Measurements from ENCODE around the gene MDFI. TPM values are rescaled to one million over a fixed set of nuclear protein-coding genes. Genes with fewer than 3 reads are reported as not detected.

Gene MDFI
- total RNA-seq, 2 experiments from 2014 or later: not detected

GRCh38 chr6:41678511-41679084, 40.3 kb downstream of the MDFI start:
- Mint-ChIP-seq H3K9me3 (no peaks in the 10 kb centered on the region), H3K4me3 (no peak overlapping the region), H3K27me3 (peaks cover 8% of the 10 kb centered on the region), H3K4me1 (peaks cover 6% of the 10 kb centered on the region), H3K27ac (no peak overlapping the region), H3K36me3 (ENCODE audit: low read depth) (no peaks in the 10 kb centered on the region)
- POLR2A ChIA-PET: interaction anchor here (0.7 kb wide), 1 partner anchor 9 kb away, joined by 3 read pairs; no protein-coding TSS in a partner anchor
- no peak for DNase-seq
- CTCF ChIA-PET: no interaction called here

GRCh38 chr6:41679696-41680095, 41.4 kb downstream of the MDFI start:
- Mint-ChIP-seq H3K4me1 (peaks cover 8% of the 10 kb centered on the region), H3K27ac (no peak overlapping the region), H3K27me3 (peaks cover 8% of the 10 kb centered on the region), H3K36me3 (ENCODE audit: low read depth) (no peaks in the 10 kb centered on the region), H3K4me3 (no peak overlapping the region), H3K9me3 (no peaks in the 10 kb centered on the region)
- no peak for DNase-seq
- CTCF ChIA-PET: interaction anchor here (1.0 kb wide), 1 partner anchor 47 kb away, joined by 3 read pairs; no protein-coding TSS in a partner anchor
- POLR2A ChIA-PET: no interaction called here

- no peak overlapping the region for H3K4me3 Mint-ChIP-seq
- CTCF ChIA-PET: interaction anchor here (0.9 to 2.6 kb wide), 4 partner anchors 54 to 312 kb away, joined by 3 to 21 read pairs (median 8); no protein-coding TSS in a partner anchor
- peaks cover 8% of the 10 kb centered on the region for H3K4me1 Mint-ChIP-seq
- POLR2A ChIA-PET: no interaction called here
- H3K9me3 Mint-ChIP-seq: no peaks in the 10 kb centered on the region
- H3K27me3 Mint-ChIP-seq: peaks cover 8% of the 10 kb centered on the region
- H3K27ac Mint-ChIP-seq: no peak overlapping the region
- DNase-seq: no peak
- H3K36me3 Mint-ChIP-seq (ENCODE audit: low read depth): no peaks in the 10 kb centered on the region
These were observed 42.1 kb downstream of the MDFI start for GRCh38 chr6:41680182-41680965.

- ChIA-PET POLR2A (no interaction called here), CTCF (interaction anchor here (0.8 to 2.6 kb wide), 5 partner anchors 27 to 314 kb away, joined by 3 to 21 read pairs (median 6); partner anchors contain the start of gene TOMM6)
- Mint-ChIP-seq H3K4me3 (no peak overlapping the region), H3K4me1 (peaks cover 8% of the 10 kb centered on the region), H3K27ac (no peak overlapping the region), H3K27me3 (no peaks in the 10 kb centered on the region), H3K36me3 (ENCODE audit: low read depth) (no peaks in the 10 kb centered on the region), H3K9me3 (no peaks in the 10 kb centered on the region)
- DNase-seq: peak; percentile 69
These were observed 43.8 kb downstream of the MDFI start for GRCh38 chr6:41682056-41682477.

GRCh38 chr6:41682497-41683272, 44.4 kb downstream of the MDFI start:
- Mint-ChIP-seq H3K27ac (peak overlapping the region; percentile 35), H3K4me3 (peak overlapping the region; percentile 55), H3K27me3 (no peaks in the 10 kb centered on the region), H3K36me3 (ENCODE audit: low read depth) (no peaks in the 10 kb centered on the region), H3K4me1 (peaks cover 8% of the 10 kb centered on the region), H3K9me3 (no peaks in the 10 kb centered on the region)
- CTCF ChIA-PET: interaction anchor here (0.7 to 3.4 kb wide), 30 partner anchors 7 to 609 kb away, joined by 3 to 28 read pairs (median 3); partner anchors contain the start of gene TOMM6
- POLR2A ChIA-PET: interaction anchor here (1.0 kb wide), 1 partner anchor 23 kb away, joined by 3 read pairs; no protein-coding TSS in a partner anchor
- DNase-seq: no peak

GRCh38 chr6:41683273-41683522, 44.9 kb downstream of the MDFI start:
- peaks cover 8% of the 10 kb centered on the region for H3K4me1 Mint-ChIP-seq

GRCh38 chr6:41683523-41684310, 45.4 kb downstream of the MDFI start:
- peak; percentile 79 for DNase-seq
- POLR2A ChIA-PET: interaction anchor here (1.0 kb wide), 1 partner anchor 22 kb away, joined by 3 read pairs; no protein-coding TSS in a partner anchor
- no peaks in the 10 kb centered on the region for H3K27me3 Mint-ChIP-seq

More at GRCh38 chr6:41683273-41683522, 44.9 kb downstream of the MDFI start:
- no peak for DNase-seq
- H3K9me3 Mint-ChIP-seq: no peaks in the 10 kb centered on the region
- no peaks in the 10 kb centered on the region for H3K36me3 Mint-ChIP-seq (ENCODE audit: low read depth)
- peak overlapping the region; percentile 55 for H3K4me3 Mint-ChIP-seq
- ChIA-PET POLR2A (interaction anchor here (1.0 kb wide), 1 partner anchor 22 kb away, joined by 3 read pairs; no protein-coding TSS in a partner anchor), CTCF (interaction anchor here (0.7 to 3.4 kb wide), 26 partner anchors 8 to 608 kb away, joined by 3 to 28 read pairs (median 3); no protein-coding TSS in a partner anchor)
- no peaks in the 10 kb centered on the region for H3K27me3 Mint-ChIP-seq
- peak overlapping the region; percentile 52 for H3K27ac Mint-ChIP-seq

GRCh38 chr6:41684311-41685180, 46.3 kb downstream of the MDFI start:
- no peaks in the 10 kb centered on the region for H3K27me3 Mint-ChIP-seq
- ChIA-PET POLR2A (no interaction called here), CTCF (interaction anchor here (0.6 to 3.4 kb wide), 5 partner anchors 20 to 260 kb away, joined by 3 to 28 read pairs (median 6); no protein-coding TSS in a partner anchor)

More at GRCh38 chr6:41683523-41684310, 45.4 kb downstream of the MDFI start:
- CTCF ChIA-PET: interaction anchor here (0.7 to 3.4 kb wide), 26 partner anchors 8 to 608 kb away, joined by 3 to 28 read pairs (median 3); no protein-coding TSS in a partner anchor
- Mint-ChIP-seq H3K36me3 (ENCODE audit: low read depth) (no peaks in the 10 kb centered on the region), H3K9me3 (no peaks in the 10 kb centered on the region), H3K4me1 (peaks cover 8% of the 10 kb centered on the region), H3K27ac (peak overlapping the region; percentile 52), H3K4me3 (peak overlapping the region; percentile 55)

GRCh38 chr6:41685641-41686380, 47.5 kb downstream of the MDFI start:
- ChIA-PET CTCF (interaction anchor here (0.6 to 3.4 kb wide), 8 partner anchors 12 to 471 kb away, joined by 3 to 28 read pairs (median 4); no protein-coding TSS in a partner anchor), POLR2A (no interaction called here)
- no peak overlapping the region for H3K27ac Mint-ChIP-seq
- no peaks in the 10 kb centered on the region for H3K9me3 Mint-ChIP-seq
- H3K36me3 Mint-ChIP-seq (ENCODE audit: low read depth): no peaks in the 10 kb centered on the region
- peaks cover 13% of the 10 kb centered on the region for H3K4me1 Mint-ChIP-seq
- DNase-seq: no peak
- H3K27me3 Mint-ChIP-seq: no peaks in the 10 kb centered on the region
- H3K4me3 Mint-ChIP-seq: no peak overlapping the region

More at GRCh38 chr6:41684311-41685180, 46.3 kb downstream of the MDFI start:
- Mint-ChIP-seq H3K27ac (no peak overlapping the region), H3K4me3 (no peak overlapping the region), H3K9me3 (no peaks in the 10 kb centered on the region), H3K36me3 (ENCODE audit: low read depth) (no peaks in the 10 kb centered on the region), H3K4me1 (peaks cover 12% of the 10 kb centered on the region)
- no peak for DNase-seq

GRCh38 chr6:41687501-41688175, 49.4 kb downstream of the MDFI start:
- no peaks in the 10 kb centered on the region for H3K9me3 Mint-ChIP-seq

More at GRCh38 chr6:41687501-41688175, 49.4 kb downstream of the MDFI start:
- H3K4me3 Mint-ChIP-seq: no peak overlapping the region
- peaks cover 10% of the 10 kb centered on the region for H3K4me1 Mint-ChIP-seq
- no peak overlapping the region for H3K27ac Mint-ChIP-seq
- DNase-seq: no peak
- ChIA-PET POLR2A (no interaction called here), CTCF (interaction anchor here (0.9 to 1.7 kb wide), 3 partner anchors 18 to 90 kb away, joined by 3 to 4 read pairs (median 3); no protein-coding TSS in a partner anchor)
- no peaks in the 10 kb centered on the region for H3K27me3 Mint-ChIP-seq
- no peaks in the 10 kb centered on the region for H3K36me3 Mint-ChIP-seq (ENCODE audit: low read depth)

Data from activated CD4-positive, alpha-beta memory T cell treated with anti-CD3 and anti-CD28 coated beads, Interleukin-2, amount 10 ng/mL, durations not matched to agents 7 days and 5 days (primary cell).